ENCODE results near the gene ZIC4. TPM values are rescaled to one million over a fixed set of nuclear protein-coding genes. Genes with fewer than 3 reads are reported as not detected.

ZIC4 gene
- total and polyA plus RNA-seq, 2 of the 4 experiments (the other 2 are of a cell fraction): not detected

DNA sequence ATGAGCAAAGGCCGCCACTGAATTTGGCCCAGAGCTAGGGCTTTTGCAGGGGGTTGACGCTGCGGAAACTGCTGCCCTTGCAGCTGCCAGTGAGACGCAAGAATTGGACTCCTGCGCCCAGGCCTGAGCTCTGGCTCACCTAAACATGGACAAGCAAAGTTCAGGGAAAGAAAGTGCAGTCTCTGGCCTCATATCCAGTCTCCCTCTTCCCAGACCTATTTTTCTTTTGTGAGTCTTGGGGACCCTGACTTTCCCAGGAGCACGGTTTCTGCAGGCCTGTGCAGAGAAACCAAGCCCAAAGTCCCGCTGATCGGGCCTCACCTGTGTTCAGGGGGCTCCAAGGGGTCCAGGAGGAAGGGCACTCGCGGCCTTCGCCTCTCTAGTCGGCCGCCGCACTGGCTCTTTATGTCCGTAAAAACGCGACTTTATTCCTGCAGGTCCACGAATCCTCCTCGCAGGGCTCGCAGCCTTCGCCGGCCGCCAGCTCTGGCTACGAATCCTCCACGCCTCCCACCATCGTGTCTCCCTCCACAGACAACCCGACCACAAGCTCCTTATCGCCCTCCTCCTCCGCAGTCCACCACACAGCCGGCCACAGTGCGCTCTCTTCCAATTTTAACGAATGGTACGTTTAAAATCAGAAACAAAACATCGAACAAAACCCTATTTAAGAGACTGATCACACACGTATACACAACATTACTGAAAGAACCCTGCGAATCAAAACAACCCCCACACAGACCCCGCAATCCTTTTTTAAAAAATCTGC, 6.8 kb upstream of the ZIC4 start (continued):
- TF ChIP-seq RFX5 (IDR thresholded peaks at IDR 0.05; ENCODE audit: low read depth, low read length): no peak

DNA sequence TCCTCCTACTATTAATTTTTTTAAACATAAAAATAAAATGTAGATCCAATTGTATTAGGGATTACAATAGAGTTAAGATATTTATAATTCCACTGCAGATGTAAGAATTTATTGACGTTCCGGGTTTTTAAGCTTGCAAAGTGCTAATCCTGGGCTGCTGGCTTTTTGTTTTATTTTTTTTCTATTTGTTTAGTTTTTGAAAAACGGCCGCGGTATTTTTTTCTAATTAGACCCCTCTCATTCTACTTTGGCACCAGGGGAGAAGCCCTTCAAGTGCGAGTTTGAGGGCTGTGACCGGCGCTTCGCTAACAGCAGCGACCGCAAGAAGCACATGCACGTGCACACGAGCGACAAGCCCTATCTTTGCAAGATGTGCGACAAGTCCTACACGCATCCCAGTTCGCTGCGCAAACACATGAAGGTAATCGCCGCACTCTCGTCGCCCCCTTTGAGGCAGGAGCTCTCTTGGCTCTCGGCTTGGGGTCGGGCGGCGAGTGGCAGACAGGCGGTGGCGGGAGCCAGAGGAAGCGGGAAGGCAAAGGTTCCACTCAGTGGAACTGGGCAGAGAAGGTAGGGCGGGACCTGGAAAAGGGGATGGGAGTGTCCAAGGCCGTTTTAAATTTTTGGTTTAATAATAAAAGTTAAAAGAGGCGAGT, 6.0 kb upstream of the ZIC4 start:
- Histone ChIP-seq H3K23ac (ENCODE audit: low read depth, low read length) (0 out of 2 replicates have a peak overlapping the region, but pooled peaks have one; percentile 15), H2BK120ac (ENCODE audit: low read depth, low read length) (no peak overlapping the region), H3K4me1 (ENCODE audit: control insufficient read depth, insufficient read depth, low read length) (no peaks in the 10 kb centered on the region), H2AFZ (replicated peaks; ENCODE audit: low read length, poor library complexity) (peak overlapping the region; percentile 43), H4K5ac (ENCODE audit: low read depth, low read length) (no peak overlapping the region), H3K27ac (ENCODE audit: insufficient read depth, low read length) (no peak overlapping the region), H4K91ac (ENCODE audit: insufficient read depth, low read depth, low read length) (no peak overlapping the region), H3K4ac (ENCODE audit: low read depth, low read length) (no peak overlapping the region), H3K4me3 (ENCODE audit: insufficient read depth, low read depth, low read length) (no peak overlapping the region), H2AK5ac (ENCODE audit: low read depth, low read length) (no peak overlapping the region), H2AK9ac (replicated peaks; ENCODE audit: low read depth, low read length, poor library complexity) (peak overlapping the region; percentile 50), H4K20me1 (ENCODE audit: insufficient read depth, low read length) (0 out of 2 replicates have a peak, but pooled peaks cover 3% of the 10 kb centered on the region), H3K18ac (ENCODE audit: low read depth, low read length) (no peak overlapping the region), H3K36me3 (ENCODE audit: control insufficient read depth, insufficient read depth, low read length) (no peaks in the 10 kb centered on the region), H4K8ac (ENCODE audit: low read depth in 2 of 2, low read length in 2 of 2) (no peak overlapping the region), H3K9me1 (ENCODE audit: insufficient read depth, low read length) (0 out of 2 replicates have a peak, but pooled peaks cover 3% of the 10 kb centered on the region), H2BK20ac (ENCODE audit: low read depth, low read length) (no peak overlapping the region), H3K56ac (ENCODE audit: extremely low read depth, insufficient read depth, low read length) (no peak overlapping the region), H3K27me3 (ENCODE audit: control insufficient read depth, insufficient read depth, low read length) (peaks cover 82% of the 10 kb centered on the region), H3K9ac (ENCODE audit: low read depth, low read length) (no peak overlapping the region), H3K9me3 (ENCODE audit: control insufficient read depth, insufficient read depth, low read length) (peaks cover 20% of the 10 kb centered on the region), H2BK15ac (ENCODE audit: low read depth, low read length) (no peak overlapping the region), H2BK5ac (ENCODE audit: low read depth, low read length, poor library complexity, severe bottlenecking) (no peak overlapping the region), H3K14ac (replicated peaks; ENCODE audit: low read depth, low read length) (no peak overlapping the region), H3K79me1 (ENCODE audit: low read depth in 1 of 2, low read length in 2 of 2) (no peaks in the 10 kb centered on the region), H3K4me2 (ENCODE audit: low read depth, low read length) (no peak overlapping the region)
- ATAC-seq (ENCODE audit: low read depth): no peak
- TF ChIP-seq RFX5 (IDR thresholded peaks at IDR 0.05; ENCODE audit: low read depth, low read length) (no peak), FOS (IDR thresholded peaks at IDR 0.05; ENCODE audit: low read depth, low read length) (no peak), MAFK (IDR thresholded peaks at IDR 0.05; ENCODE audit: low read depth, low read length) (no peak)
- dilution Hi-C loops (cut with HindIII; ENCODE audit: low sequenced_read_pairs, unreplicated experiment): no loop called here
- no peak for DNase-seq
- ChIA-PET POLR2A (ENCODE audit: unreplicated experiment) (interaction anchor here (0.6 kb wide), 1 partner anchor 820 kb away, joined by 4 read pairs; no protein-coding TSS in a partner anchor), CTCF (interaction anchor here (0.6 kb wide), 1 partner anchor 11 kb away, joined by 3 read pairs; no protein-coding TSS in a partner anchor)
- intact Hi-C loops (cut with micrococcal nuclease): no loop called here
- in situ Hi-C loops (cut with MboI; ENCODE audit: low sequenced_read_pairs): no loop called here
- WGBS, 2 experiments (ENCODE audit: extremely low coverage in 2 of 2, insufficient read length in 1 of 2): 8% methylated on average over 18 of the region's 32 CpGs; no CpG with 5 or more reads in 1 of the 2 experiments
- no TSS peak for BruUV-seq (replicated peaks)
